MM.1S (cell line): ENCODE data around the gene ST3GAL3.

Source experiments
- DNase-seq: peaks from one replicate; pipeline ENCODE4 v3.0.0-alpha.2; 2015
- H2AFZ ChIP-seq: fragments of 300-600 bp; sonication (generic); 2 replicates; pipeline ENCODE4 v1.6.0; 2016; ENCODE audit warnings: antibody characterized with exemption, low read length
- H3F3A ChIP-seq: fragments of 300-600 bp; sonication (generic); 2 replicates; pipeline ENCODE4 v1.6.1; 2016; ENCODE audit warnings: mild to moderate bottlenecking, antibody characterized with exemption, low read length, moderate library complexity, mixed read lengths; ENCODE audit not compliant: insufficient read depth
- H3K27ac ChIP-seq: fragments of 300-600 bp; sonication (generic); 2 replicates; pipeline ENCODE4 v1.5.1; 2016; ENCODE audit warnings: mild to moderate bottlenecking, low read length
- H3K27me3 ChIP-seq: fragments of 300-600 bp; sonication (generic); replicated peaks from 2 replicates; pipeline ENCODE4 v1.6.0; 2016; ENCODE audit warnings: low read length; ENCODE audit not compliant: insufficient read depth
- H3K36me3 ChIP-seq: fragments of 300-600 bp; sonication (generic); replicated peaks from 2 replicates; pipeline ENCODE4 v1.6.1; 2016; ENCODE audit warnings: mild to moderate bottlenecking, low read length, mixed read lengths; ENCODE audit not compliant: insufficient read depth
- H3K4me1 ChIP-seq: fragments of 300-600 bp; sonication (generic); 2 replicates; pipeline ENCODE4 v1.6.1; 2016; ENCODE audit warnings: low read length, mixed read lengths
- H3K4me2 ChIP-seq: fragments of 300-600 bp; sonication (generic); 2 replicates; pipeline ENCODE4 v1.6.0; 2016; ENCODE audit warnings: low read depth, low read length
- H3K4me3 ChIP-seq: fragments of 300-600 bp; sonication (generic); 2 replicates; pipeline ENCODE4 v1.5.1; 2016; ENCODE audit warnings: low read length, mixed read lengths
- H3K79me2 ChIP-seq: fragments of 300-600 bp; sonication (generic); 2 replicates; pipeline ENCODE4 v1.6.1; 2016; ENCODE audit warnings: mixed run types, low read length, mixed read lengths
- H3K9ac ChIP-seq: fragments of 300-600 bp; sonication (generic); 2 replicates; pipeline ENCODE4 v1.6.1; 2016; ENCODE audit warnings: low read length, mixed read lengths
- H3K9me2 ChIP-seq: fragments of 300-600 bp; sonication (generic); replicated peaks from 2 replicates; pipeline ENCODE4 v1.6.1; 2016; ENCODE audit warnings: mild to moderate bottlenecking, low read length, mixed read lengths; ENCODE audit not compliant: insufficient read depth
- H3K9me3 ChIP-seq: fragments of 300-600 bp; sonication (generic); replicated peaks from 2 replicates; pipeline ENCODE4 v1.6.1; 2016; ENCODE audit warnings: mild to moderate bottlenecking, low read length, mixed read lengths; ENCODE audit not compliant: insufficient read depth
- H4K20me1 ChIP-seq: fragments of 300-600 bp; sonication (generic); 2 replicates; pipeline ENCODE4 v1.6.1; 2016; ENCODE audit warnings: mild to moderate bottlenecking, low read length, moderate library complexity, mixed read lengths; ENCODE audit not compliant: insufficient read depth
- EZH2 ChIP-seq: fragments of 300-600 bp; sonication (generic); optimal IDR thresholded peaks from 2 replicates; pipeline ENCODE3; 2017; ENCODE audit warnings: low read depth, mild to moderate bottlenecking, antibody characterized with exemption, low read length, mixed read lengths
- EZH2phosphoT487 ChIP-seq: fragments of 300-600 bp; sonication (generic); IDR thresholded peaks from 2 replicates; pipeline ENCODE4 v1.6.1; 2018; ENCODE audit warnings: antibody characterized with exemption, low read length
- TF ChIP-seq, protein P1 (sequence below): fragments of 300-600 bp; sonication (generic); IDR thresholded peaks from 2 replicates; pipeline ENCODE4 v1.5.1; 2016; ENCODE audit warnings: antibody characterized with exemption, low read length, mixed read lengths

The ST3GAL3 gene

DNA sequence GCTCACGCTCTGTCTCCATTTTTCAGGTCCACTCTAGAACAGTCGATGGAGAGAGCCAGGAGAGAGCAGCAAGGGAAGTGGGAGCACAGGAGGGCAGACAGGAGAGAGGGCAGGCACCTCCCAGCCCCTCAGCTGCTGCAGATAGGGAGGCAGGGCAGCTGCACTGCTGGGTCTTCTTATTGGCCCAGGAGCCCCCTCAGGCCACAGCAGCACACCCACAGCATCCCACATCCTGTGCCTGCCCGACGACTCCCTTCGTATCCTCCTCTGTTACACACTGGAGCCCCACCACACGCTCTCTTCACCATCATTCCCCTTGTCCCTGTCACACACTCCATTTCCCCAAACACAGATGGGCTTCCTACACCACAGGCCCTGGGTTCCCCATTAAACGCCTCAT is 212.6 kb downstream of the ST3GAL3 start:
- Histone ChIP-seq H3K9ac (no peak overlapping the region), H3K4me3 (no peak overlapping the region), H3K36me3 (no peaks in the 10 kb centered on the region), H3K4me2 (no peak overlapping the region), H3F3A (no peaks in the 10 kb centered on the region), H3K27me3 (no peaks in the 10 kb centered on the region), H3K27ac (no peak overlapping the region), H3K9me3 (no peaks in the 10 kb centered on the region), H3K9me2 (no peaks in the 10 kb centered on the region), H4K20me1 (no peaks in the 10 kb centered on the region), H3K4me1 (no peaks in the 10 kb centered on the region), H3K79me2 (no peaks in the 10 kb centered on the region), H2AFZ (no peak overlapping the region)
- TF ChIP-seq EZH2, result no peak
- no peak for DNase-seq

GRCh38 chr1:43921022-43921421 is 213.7 kb downstream of the ST3GAL3 start:
- H3K4me2 ChIP-seq, result no peak overlapping the region

DNA sequence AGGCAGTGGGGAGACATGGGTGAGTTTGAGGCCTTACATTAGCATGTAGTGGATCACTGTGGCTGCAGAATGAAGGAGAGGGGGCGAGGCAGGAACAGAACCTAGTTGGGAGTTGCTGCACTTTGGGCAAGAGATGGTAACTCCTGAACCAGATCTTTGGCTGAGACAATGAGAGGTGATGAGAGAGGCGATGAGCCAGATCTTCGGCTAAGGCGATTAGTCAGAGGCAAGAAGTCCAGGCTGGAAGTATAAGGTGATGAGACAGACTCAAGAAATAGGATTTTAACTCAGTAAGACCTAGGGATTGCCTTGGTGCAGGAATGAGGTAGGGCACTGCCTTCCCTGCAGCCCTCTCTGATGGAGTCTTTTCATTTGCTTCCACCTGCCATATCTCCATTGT is 217.2 kb downstream of the ST3GAL3 start:
- no peak overlapping the region for H3K4me3 ChIP-seq
- H3K9ac ChIP-seq, result no peak overlapping the region
- H3K36me3 ChIP-seq, result no peaks in the 10 kb centered on the region
- no peaks in the 10 kb centered on the region for H3K4me1 ChIP-seq
- no peaks in the 10 kb centered on the region for H3K27me3 ChIP-seq
- no peak for DNase-seq
- TF ChIP-seq EZH2 (no peak), EZH2phosphoT487 (no peak)
- TF ChIP-seq, protein P1, sequence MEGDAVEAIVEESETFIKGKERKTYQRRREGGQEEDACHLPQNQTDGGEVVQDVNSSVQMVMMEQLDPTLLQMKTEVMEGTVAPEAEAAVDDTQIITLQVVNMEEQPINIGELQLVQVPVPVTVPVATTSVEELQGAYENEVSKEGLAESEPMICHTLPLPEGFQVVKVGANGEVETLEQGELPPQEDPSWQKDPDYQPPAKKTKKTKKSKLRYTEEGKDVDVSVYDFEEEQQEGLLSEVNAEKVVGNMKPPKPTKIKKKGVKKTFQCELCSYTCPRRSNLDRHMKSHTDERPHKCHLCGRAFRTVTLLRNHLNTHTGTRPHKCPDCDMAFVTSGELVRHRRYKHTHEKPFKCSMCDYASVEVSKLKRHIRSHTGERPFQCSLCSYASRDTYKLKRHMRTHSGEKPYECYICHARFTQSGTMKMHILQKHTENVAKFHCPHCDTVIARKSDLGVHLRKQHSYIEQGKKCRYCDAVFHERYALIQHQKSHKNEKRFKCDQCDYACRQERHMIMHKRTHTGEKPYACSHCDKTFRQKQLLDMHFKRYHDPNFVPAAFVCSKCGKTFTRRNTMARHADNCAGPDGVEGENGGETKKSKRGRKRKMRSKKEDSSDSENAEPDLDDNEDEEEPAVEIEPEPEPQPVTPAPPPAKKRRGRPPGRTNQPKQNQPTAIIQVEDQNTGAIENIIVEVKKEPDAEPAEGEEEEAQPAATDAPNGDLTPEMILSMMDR, result no peak
- H3F3A ChIP-seq, result no peaks in the 10 kb centered on the region
- no peak overlapping the region for H2AFZ ChIP-seq
- H4K20me1 ChIP-seq, result no peaks in the 10 kb centered on the region
- no peaks in the 10 kb centered on the region for H3K79me2 ChIP-seq
- H3K4me2 ChIP-seq, result no peak overlapping the region
- no peaks in the 10 kb centered on the region for H3K9me2 ChIP-seq
- no peaks in the 10 kb centered on the region for H3K9me3 ChIP-seq
- no peak overlapping the region for H3K27ac ChIP-seq

More at GRCh38 chr1:43921022-43921421, 213.7 kb downstream of the ST3GAL3 start:
- no peaks in the 10 kb centered on the region for H3K36me3 ChIP-seq
- TF ChIP-seq, protein P1, result no peak
- TF ChIP-seq EZH2 (no peak), EZH2phosphoT487 (no peak)
- H3K4me1 ChIP-seq, result no peaks in the 10 kb centered on the region
- no peak overlapping the region for H3K4me3 ChIP-seq
- H3K79me2 ChIP-seq, result no peaks in the 10 kb centered on the region
- H3K9me3 ChIP-seq, result no peaks in the 10 kb centered on the region
- no peak overlapping the region for H3K27ac ChIP-seq
- DNase-seq, result no peak
- no peaks in the 10 kb centered on the region for H3F3A ChIP-seq
- H3K27me3 ChIP-seq, result no peaks in the 10 kb centered on the region
- no peaks in the 10 kb centered on the region for H3K9me2 ChIP-seq
- H4K20me1 ChIP-seq, result no peaks in the 10 kb centered on the region
- H2AFZ ChIP-seq, result no peak overlapping the region
- no peak overlapping the region for H3K9ac ChIP-seq

DNA sequence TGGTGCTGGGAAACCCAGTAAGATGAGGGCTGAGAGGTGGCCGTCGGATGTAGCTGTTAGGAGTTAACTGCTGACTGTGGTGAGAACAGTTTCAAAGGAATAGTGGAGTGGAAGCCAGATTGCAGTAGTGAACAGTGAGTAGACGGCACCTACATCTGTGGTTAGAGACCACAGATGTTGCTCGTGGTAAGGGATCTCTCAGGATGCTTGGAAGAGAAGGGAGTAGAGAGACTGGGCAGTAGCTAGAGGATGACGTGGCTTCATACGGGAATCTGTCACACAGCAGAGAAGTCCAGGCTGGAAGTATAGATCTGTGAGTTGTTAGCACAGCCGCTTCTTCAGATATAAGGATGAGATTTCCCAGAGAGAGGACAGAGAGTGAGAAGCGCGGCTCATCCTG is 218.5 kb downstream of the ST3GAL3 start:
- no peak for DNase-seq
- Histone ChIP-seq H3K9me2 (no peaks in the 10 kb centered on the region), H3K27me3 (no peaks in the 10 kb centered on the region), H4K20me1 (no peaks in the 10 kb centered on the region), H3K79me2 (no peaks in the 10 kb centered on the region), H3K4me3 (no peak overlapping the region), H3K9me3 (no peaks in the 10 kb centered on the region), H2AFZ (no peak overlapping the region), H3K36me3 (no peaks in the 10 kb centered on the region), H3K4me1 (no peaks in the 10 kb centered on the region), H3F3A (no peaks in the 10 kb centered on the region), H3K4me2 (no peak overlapping the region), H3K9ac (no peak overlapping the region), H3K27ac (no peak overlapping the region)
- TF ChIP-seq EZH2phosphoT487, result no peak
- TF ChIP-seq, protein P1, result no peak
- TF ChIP-seq EZH2, result no peak
